Measurements from ENCODE around the gene CTDNEP1.

DNA sequence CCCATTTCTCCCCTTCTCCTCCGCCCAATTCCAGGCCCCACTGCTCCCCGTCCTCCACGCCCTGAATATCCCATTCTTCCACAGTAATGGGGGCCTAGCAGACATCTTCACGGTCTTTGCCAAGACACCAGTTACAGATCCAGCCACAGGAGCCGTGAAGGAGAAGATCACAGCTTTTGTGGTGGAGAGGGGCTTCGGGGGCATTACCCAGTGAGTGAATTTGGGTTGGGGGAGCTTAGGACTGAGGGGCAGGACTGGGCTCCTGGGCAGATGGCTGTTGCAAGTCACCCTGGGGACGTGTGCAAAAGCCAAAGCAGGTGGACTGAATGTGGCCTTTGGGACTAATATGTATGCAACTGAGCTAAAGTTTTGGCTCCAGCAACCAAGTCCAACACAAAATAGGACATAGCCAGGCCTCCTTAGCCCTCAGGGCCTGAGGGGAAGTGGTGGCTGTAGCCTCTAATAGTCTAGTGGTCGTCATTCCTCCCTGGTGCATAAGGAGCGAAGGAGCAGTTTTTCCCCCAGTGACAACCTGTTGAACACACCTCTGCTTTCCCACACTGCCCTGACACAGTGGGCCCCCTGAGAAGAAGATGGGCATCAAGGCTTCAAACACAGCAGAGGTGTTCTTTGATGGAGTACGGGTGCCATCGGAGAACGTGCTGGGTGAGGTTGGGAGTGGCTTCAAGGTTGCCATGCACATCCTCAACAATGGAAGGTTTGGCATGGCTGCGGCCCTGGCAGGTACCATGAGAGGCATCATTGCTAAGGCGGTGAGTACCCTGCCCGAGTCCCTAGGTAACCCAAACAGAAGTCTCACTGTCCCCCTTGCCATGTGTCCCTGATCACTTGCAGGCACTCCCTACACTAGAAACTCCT lies 29.2 kb downstream of the CTDNEP1 start:
- TF ChIP-seq, protein P1, sequence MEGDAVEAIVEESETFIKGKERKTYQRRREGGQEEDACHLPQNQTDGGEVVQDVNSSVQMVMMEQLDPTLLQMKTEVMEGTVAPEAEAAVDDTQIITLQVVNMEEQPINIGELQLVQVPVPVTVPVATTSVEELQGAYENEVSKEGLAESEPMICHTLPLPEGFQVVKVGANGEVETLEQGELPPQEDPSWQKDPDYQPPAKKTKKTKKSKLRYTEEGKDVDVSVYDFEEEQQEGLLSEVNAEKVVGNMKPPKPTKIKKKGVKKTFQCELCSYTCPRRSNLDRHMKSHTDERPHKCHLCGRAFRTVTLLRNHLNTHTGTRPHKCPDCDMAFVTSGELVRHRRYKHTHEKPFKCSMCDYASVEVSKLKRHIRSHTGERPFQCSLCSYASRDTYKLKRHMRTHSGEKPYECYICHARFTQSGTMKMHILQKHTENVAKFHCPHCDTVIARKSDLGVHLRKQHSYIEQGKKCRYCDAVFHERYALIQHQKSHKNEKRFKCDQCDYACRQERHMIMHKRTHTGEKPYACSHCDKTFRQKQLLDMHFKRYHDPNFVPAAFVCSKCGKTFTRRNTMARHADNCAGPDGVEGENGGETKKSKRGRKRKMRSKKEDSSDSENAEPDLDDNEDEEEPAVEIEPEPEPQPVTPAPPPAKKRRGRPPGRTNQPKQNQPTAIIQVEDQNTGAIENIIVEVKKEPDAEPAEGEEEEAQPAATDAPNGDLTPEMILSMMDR (IDR thresholded peaks at IDR 0.05), result no peak
- no peak for TF ChIP-seq EP300 (IDR thresholded peaks at IDR 0.05)
- TF ChIP-seq POLR2A (IDR thresholded peaks at IDR 0.05), result no peak
